Retinal pigment epithelial cell (primary cell): ENCODE measurements around the gene GMPR2.

Source experiments
- DNase-seq: peaks from one replicate; pipeline ENCODE4 v3.0.0-alpha.2; 2010; ENCODE audit warnings: low read depth
- H3K4me3 ChIP-seq: 2 replicates; pipeline ENCODE4 v1.5.1; 2011; ENCODE audit warnings: mild to moderate bottlenecking, low read length, control low read depth, moderate library complexity
- CTCF ChIP-seq: conservative IDR thresholded peaks from 2 replicates; pipeline ENCODE4 v1.5.1; 2011; ENCODE audit warnings: low read depth, low read length, control low read depth, inconsistent platforms

GMPR2 gene

GRCh38 chr14:24226473-24226872 is 6.3 kb upstream of the GMPR2 start:
- no peak for TF ChIP-seq CTCF
- DNase-seq: no peak

GRCh38 chr14:24228902-24229301 is 3.8 kb upstream of the GMPR2 start:
- no peak overlapping the region for H3K4me3 ChIP-seq
- no peak for TF ChIP-seq CTCF
- DNase-seq: no peak

More at GRCh38 chr14:24226473-24226872, 6.3 kb upstream of the GMPR2 start:
- H3K4me3 ChIP-seq: no peak overlapping the region

DNA sequence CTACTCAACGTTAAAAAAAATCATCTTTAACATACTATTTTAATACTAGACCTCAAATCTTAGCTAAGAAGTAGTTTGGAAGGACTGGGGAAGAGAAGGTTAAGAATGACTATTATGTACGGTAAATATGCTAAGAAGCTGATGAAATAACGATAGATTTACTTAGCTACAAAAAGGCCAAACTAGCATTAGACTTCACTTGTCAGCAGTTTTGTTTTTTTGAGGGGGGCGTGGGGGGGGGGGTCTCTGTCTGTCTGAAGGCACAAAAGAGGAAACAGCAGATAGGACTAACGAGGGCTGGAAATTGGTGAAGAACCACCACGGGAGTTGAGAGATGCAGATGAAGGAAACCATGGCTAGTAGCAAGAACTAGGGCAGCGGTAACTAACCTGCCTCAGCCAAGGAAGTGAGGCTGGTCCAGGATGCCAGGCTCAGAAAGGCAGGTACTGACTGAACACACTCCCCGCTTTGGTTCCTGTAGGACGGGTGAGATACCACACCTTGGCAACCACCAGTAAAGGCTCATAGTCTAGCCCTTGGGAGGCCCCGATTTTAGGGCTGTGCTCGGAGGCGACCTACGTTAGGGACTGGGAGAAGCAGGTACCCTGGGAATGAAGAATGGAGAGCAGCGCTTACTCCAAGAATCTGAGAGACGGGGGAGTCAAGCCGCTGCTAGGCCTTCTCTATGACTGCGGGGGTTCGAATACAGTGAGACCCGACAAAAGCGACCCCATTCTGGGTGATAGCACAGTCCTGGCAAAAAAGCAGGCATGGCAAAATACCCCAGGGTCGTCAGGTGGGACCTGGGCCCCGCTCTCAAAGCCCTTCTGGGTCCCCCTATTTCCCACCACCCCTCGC is 1.2 kb upstream of the GMPR2 start:
- TF ChIP-seq CTCF: no peak
- no peak for DNase-seq
- peak overlapping the region; percentile 89 for H3K4me3 ChIP-seq

DNA sequence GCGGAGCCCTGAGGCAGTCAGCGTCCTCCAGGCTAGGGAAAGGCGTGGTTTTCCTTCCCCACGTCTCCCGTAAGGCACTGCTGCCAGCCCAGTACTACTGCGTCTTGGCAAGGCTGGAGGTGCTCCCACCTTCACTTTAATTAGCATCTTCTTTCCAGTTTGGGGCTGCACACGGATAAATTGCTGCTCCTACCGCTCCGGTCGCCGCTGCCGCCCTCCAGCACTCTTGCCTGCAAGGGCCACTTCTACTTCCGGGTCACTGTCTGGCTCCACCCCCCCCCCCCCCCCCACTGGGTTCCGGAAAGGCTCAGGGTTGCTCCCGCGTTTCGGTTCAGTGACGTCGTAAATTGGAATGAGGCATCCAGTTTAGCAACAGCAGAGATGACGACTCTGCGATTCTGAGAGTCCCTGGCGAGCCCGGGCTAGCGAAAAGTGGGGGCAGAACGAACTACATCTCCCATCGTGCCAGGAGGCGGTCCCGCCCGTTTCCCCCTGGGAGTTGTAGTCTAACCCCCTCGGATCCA is 546 bp upstream of the GMPR2 start, which contains the start of gene NEDD8:
TSS of gene NEDD8 (minus strand) at position 247 of the 524 bp plus-strand sequence. CDS start at position 147, 100 bp downstream.
- peak within 1 kb of the TSS; percentile 89 for H3K4me3 ChIP-seq
- peak; percentile 71 for DNase-seq
- TF ChIP-seq CTCF: no peak

GRCh38 chr14:24233538-24233866 is 773 bp downstream of the GMPR2 start:
- no peak for TF ChIP-seq CTCF
- DNase-seq: no peak
- H3K4me3 ChIP-seq: peak overlapping the region; percentile 89

DNA sequence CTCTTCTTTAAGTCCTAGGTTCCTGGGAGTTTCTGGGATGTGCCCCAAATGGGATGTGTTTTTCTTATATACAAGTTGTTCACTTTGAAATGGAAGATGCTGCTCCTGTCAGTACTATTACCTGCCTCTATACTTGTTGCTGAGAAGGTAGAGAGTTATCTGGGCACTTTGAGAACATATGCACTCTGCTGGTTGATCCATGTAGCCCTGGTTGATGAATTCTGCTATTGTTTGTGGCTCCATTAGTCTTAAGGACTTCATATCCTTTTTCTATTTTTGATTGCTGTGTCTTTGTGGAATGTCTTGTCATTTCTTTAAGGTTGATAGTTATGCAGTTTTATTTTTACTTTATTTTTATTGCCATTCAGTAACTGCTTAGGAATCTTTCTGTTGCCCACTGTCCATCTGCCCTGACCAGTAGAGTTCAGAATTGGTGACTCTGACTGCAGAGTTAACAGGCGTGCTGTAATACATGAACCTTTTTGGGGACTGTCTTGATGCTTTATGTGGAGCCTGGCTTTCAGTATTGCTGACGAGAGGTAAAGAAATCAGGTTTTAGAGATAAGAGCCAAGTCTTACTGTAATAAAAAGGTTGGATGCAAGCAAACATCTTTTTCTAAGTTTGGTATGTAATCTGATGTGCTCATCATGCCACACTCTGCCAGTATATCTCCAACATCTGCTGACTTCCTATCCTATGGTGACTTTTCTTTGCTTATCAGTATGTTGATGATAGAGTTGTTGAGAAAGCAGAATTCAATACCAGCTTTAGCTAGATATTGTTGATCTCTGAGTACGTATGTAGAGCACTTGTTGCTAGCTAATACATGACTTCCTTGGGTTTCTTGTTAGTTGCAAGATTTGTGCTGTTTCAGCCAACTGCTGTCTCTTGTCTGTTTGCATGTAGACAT is 1.6 kb downstream of the GMPR2 start:
- TF ChIP-seq CTCF: no peak
- H3K4me3 ChIP-seq: no peak overlapping the region
- no peak for DNase-seq
